H1 (cell line): Measurements from ENCODE around the gene WDR11. TPM values are rescaled to one million over a fixed set of nuclear protein-coding genes. Genes with fewer than 3 reads are reported as not detected.

Source experiments
- KDM4A ChIP-seq: IDR thresholded peaks from one replicate; pipeline ENCODE4 v1.7.1; 2012; ENCODE audit warnings: low read depth, mild to moderate bottlenecking, moderate library complexity, low read length, inconsistent platforms; ENCODE audit not compliant: severe bottlenecking
- polyA plus RNA-seq, 7 experiments: library from polyadenylated mRNA; depleted of rRNA in 3 of 7; stranded (reverse) in 5 of 7; unstranded in 2 of 7; fragments of >200 nt in 5 of 7; fragments of 200-250 nt in 2 of 7; gene quantifications; 1 replicate in 5 of 7; 2 replicates in 1 of 7; 4 replicates in 1 of 7; pipeline versions ENCODE4 v1.2.1 to v1.2.3, GENCODE V29; 2011 to 2013; ENCODE audit warnings: missing spikeins in 2 of 7, mixed read lengths in 2 of 7
- total RNA-seq: library from RNA; stranded (reverse); fragmentation: NEBNext Ultra II Directional; extraction: Animal tissue kit (Norgen Biotek cat#: 25700); gene quantifications from 2 replicates; pipeline ENCODE4 v1.2.1, GENCODE V29; 2021

WDR11 gene
- total and polyA plus RNA-seq, 2 of the 8 experiments (the other 6 are each of a cell fraction or from before 2014, with no cell fraction given), result 39.7 to 41.9 TPM

DNA sequence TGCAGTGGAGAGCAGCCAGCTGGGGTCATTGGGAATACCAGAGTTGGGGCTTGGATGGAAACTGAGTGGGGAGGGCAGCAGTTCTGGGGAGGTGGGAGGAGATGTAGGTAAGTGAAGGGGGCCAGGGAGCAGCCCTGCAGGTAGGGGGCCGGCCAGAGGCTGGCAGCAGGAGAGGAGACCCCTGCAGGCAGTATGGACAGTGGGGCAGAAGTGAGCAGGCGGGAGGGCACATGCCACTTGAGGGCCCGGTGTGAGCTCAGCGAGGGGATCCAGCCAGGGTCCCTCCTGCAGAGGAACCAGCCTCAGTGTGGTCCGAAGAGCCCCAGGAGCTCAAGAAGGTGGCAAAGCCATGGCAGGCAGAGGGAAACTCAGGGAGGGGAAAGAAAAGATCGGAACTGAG is 75.4 kb downstream of the WDR11 start (continued):
- TF ChIP-seq KDM4A, result no peak
